HG03139 (cell line): ENCODE data around the gene IL1RL1.

Experiments
- ATAC-seq: cut with Tn5 transposase; IDR thresholded peaks from one replicate; pipeline ENCODE4 v1.9.1; 2021; ENCODE audit not compliant: unreplicated experiment

IL1RL1 gene

GRCh38 chr2:102334486-102334885 is 23.1 kb downstream of the IL1RL1 start:
- no peak for ATAC-seq

- ATAC-seq: no peak
These were observed 24.6 kb downstream of the IL1RL1 start for GRCh38 chr2:102335871-102336366.

- no peak for ATAC-seq
These were observed 25.2 kb downstream of the IL1RL1 start for GRCh38 chr2:102336502-102336945.

GRCh38 chr2:102337012-102337411 is 25.6 kb downstream of the IL1RL1 start:
- no peak for ATAC-seq

GRCh38 chr2:102337481-102338386 is 26.4 kb downstream of the IL1RL1 start:
- no peak for ATAC-seq

- ATAC-seq: no peak
These were observed 29.4 kb downstream of the IL1RL1 start for GRCh38 chr2:102340778-102341177.

GRCh38 chr2:102342888-102343287 is 31.5 kb downstream of the IL1RL1 start:
- no peak for ATAC-seq

- ATAC-seq: no peak
These were observed 33.0 kb downstream of the IL1RL1 start for GRCh38 chr2:102344397-102344796.

GRCh38 chr2:102345329-102345920 is 34.1 kb downstream of the IL1RL1 start:
- ATAC-seq: no peak

GRCh38 chr2:102346381-102347130 is 35.2 kb downstream of the IL1RL1 start:
- ATAC-seq: no peak

- ATAC-seq: no peak
These were observed 38.9 kb downstream of the IL1RL1 start for GRCh38 chr2:102350137-102350793.

GRCh38 chr2:102355526-102356380 is 44.4 kb downstream of the IL1RL1 start, which contains the start of gene IL18R1:
Gene IL18R1 (plus strand): TSS chr2:102355796. CDS start chr2:102362661, 6,865 bp downstream.
- peak; percentile 91 for ATAC-seq

- ATAC-seq: no peak
These were observed 45.0 kb downstream of the IL1RL1 start for GRCh38 chr2:102356381-102356712.

- ATAC-seq: no peak
These were observed 45.4 kb downstream of the IL1RL1 start for GRCh38 chr2:102356741-102357140.

GRCh38 chr2:102357937-102358336 is 46.6 kb downstream of the IL1RL1 start:
- ATAC-seq: no peak

GRCh38 chr2:102358496-102358895 is 47.1 kb downstream of the IL1RL1 start:
- ATAC-seq: no peak

GRCh38 chr2:102359527-102359926 is 48.2 kb downstream of the IL1RL1 start:
- no peak for ATAC-seq

GRCh38 chr2:102361632-102362241 is 50.4 kb downstream of the IL1RL1 start:
- no peak for ATAC-seq

GRCh38 chr2:102365763-102366162 is 54.4 kb downstream of the IL1RL1 start:
- ATAC-seq: no peak
